GM19239 (cell line): ENCODE data around the gene CCL22.

Experiments used
- DNase-seq: peaks from one replicate; pipeline ENCODE4 v3.0.0; 2011; ENCODE audit warnings: low spot score; ENCODE audit not compliant: insufficient read length
- FAIRE-seq: peaks from 2 replicates; lab custom pipeline; 2011; peaks lifted over from hg19 to GRCh38; lab: Jason Lieb, UNC

CCL22 gene

GRCh38 chr16:57345666-57346204 lies 12.8 kb upstream of the CCL22 start:
- FAIRE-seq, result no peak
- no peak for DNase-seq

- FAIRE-seq (peak; percentile 56), DNase-seq (no peak)
Observed at GRCh38 chr16:57347858-57348257, 10.7 kb upstream of the CCL22 start.

GRCh38 chr16:57348327-57348726 lies 10.3 kb upstream of the CCL22 start:
- FAIRE-seq (no peak), DNase-seq (no peak)

GRCh38 chr16:57349212-57350031 lies 9.2 kb upstream of the CCL22 start:
- FAIRE-seq, result peak; percentile 97
- DNase-seq, result peak; percentile 47

- FAIRE-seq (no peak), DNase-seq (no peak)
Observed at GRCh38 chr16:57352636-57353047, 5.9 kb upstream of the CCL22 start.

- no peak for FAIRE-seq
Observed at GRCh38 chr16:57354311-57354710, 4.3 kb upstream of the CCL22 start.

GRCh38 chr16:57355898-57356414 lies 2.6 kb upstream of the CCL22 start:
- no peak for FAIRE-seq
- DNase-seq, result no peak

More at GRCh38 chr16:57354311-57354710, 4.3 kb upstream of the CCL22 start:
- no peak for DNase-seq

- FAIRE-seq, result no peak
Observed at GRCh38 chr16:57356547-57356946, 2.0 kb upstream of the CCL22 start.

GRCh38 chr16:57357330-57358085 lies 1.1 kb upstream of the CCL22 start:
- FAIRE-seq (peak; percentile 58), DNase-seq (no peak)

More at GRCh38 chr16:57356547-57356946, 2.0 kb upstream of the CCL22 start:
- no peak for DNase-seq

- DNase-seq (no peak), FAIRE-seq (no peak)
Observed at GRCh38 chr16:57358086-57358420, 530 bp upstream of the CCL22 start.

GRCh38 chr16:57360321-57360935 lies 1.8 kb downstream of the CCL22 start:
- DNase-seq (no peak), FAIRE-seq (no peak)

GRCh38 chr16:57361404-57361803 lies 2.8 kb downstream of the CCL22 start:
- FAIRE-seq, result no peak
- no peak for DNase-seq

GRCh38 chr16:57364143-57364542 lies 5.6 kb downstream of the CCL22 start:
- DNase-seq (no peak), FAIRE-seq (no peak)

- FAIRE-seq (no peak), DNase-seq (no peak)
Observed at GRCh38 chr16:57366544-57367040, 8.0 kb downstream of the CCL22 start.

- DNase-seq, result no peak
- FAIRE-seq, result no peak
Observed at GRCh38 chr16:57367116-57367752, 8.7 kb downstream of the CCL22 start.

GRCh38 chr16:57371494-57372371 lies 13.2 kb downstream of the CCL22 start:
- FAIRE-seq, result no peak
- DNase-seq, result no peak

- DNase-seq (no peak), FAIRE-seq (no peak)
Observed at GRCh38 chr16:57372372-57373116, 14.0 kb downstream of the CCL22 start, which contains the start of gene CX3CL1. Gene CX3CL1, plus strand, starts transcription at chr16:57372490. Its CDS starts 79 bp downstream, at chr16:57372569.
